NCI-H2227 (cell line): ENCODE data around the gene NAIF1.
"Not testable (repeated sequence)": the region's sequence is repeated elsewhere in the genome, so short reads cannot be mapped to it uniquely, and the experiment has no call there.

ENCODE experiments used
- DNase-seq: peaks from one replicate; lab custom pipeline; 2025; ENCODE audit not compliant: unreplicated experiment; lab: John Stamatoyannopoulos, UW

The NAIF1 gene

GRCh38 chr9:128062279-128062678, 4.8 kb downstream of the NAIF1 start:
- no peak for DNase-seq

- no peak for DNase-seq
Observed at GRCh38 chr9:128061275-128061960, 5.7 kb downstream of the NAIF1 start.

- DNase-seq, result no peak
Observed at GRCh38 chr9:128059365-128059983, 7.6 kb downstream of the NAIF1 start.

- DNase-seq, result no peak
Observed at GRCh38 chr9:128057724-128058409, 9.3 kb downstream of the NAIF1 start.

GRCh38 chr9:128056887-128057723, 10.0 kb downstream of the NAIF1 start:
- peak; percentile 65 for DNase-seq

GRCh38 chr9:128056086-128056485, 11.0 kb downstream of the NAIF1 start:
- DNase-seq, result no peak

- DNase-seq, result no peak
Observed at GRCh38 chr9:128055344-128056040, 11.6 kb downstream of the NAIF1 start.

GRCh38 chr9:128054087-128054486, 13.0 kb downstream of the NAIF1 start:
- no peak for DNase-seq

GRCh38 chr9:128053560-128053959, 13.6 kb downstream of the NAIF1 start:
- no peak for DNase-seq

- no peak for DNase-seq
Observed at GRCh38 chr9:128051932-128052709, 15.0 kb downstream of the NAIF1 start.

- DNase-seq, result no peak
Observed at GRCh38 chr9:128049843-128050242, 17.3 kb downstream of the NAIF1 start.

- no peak for DNase-seq
Observed at GRCh38 chr9:128048663-128049062, 18.5 kb downstream of the NAIF1 start.

GRCh38 chr9:128047231-128047630, 19.9 kb downstream of the NAIF1 start:
- no peak for DNase-seq

GRCh38 chr9:128045831-128046230, 21.3 kb downstream of the NAIF1 start:
- DNase-seq, result no peak

GRCh38 chr9:128045409-128045808, 21.7 kb downstream of the NAIF1 start:
- not testable (repeated sequence) for DNase-seq

GRCh38 chr9:128043467-128043868, 23.7 kb downstream of the NAIF1 start:
- no peak for DNase-seq

- no peak for DNase-seq
Observed at GRCh38 chr9:128042043-128042442, 25.1 kb downstream of the NAIF1 start.

GRCh38 chr9:128040783-128041182, 26.3 kb downstream of the NAIF1 start:
- DNase-seq, result not testable (repeated sequence)

- DNase-seq, result not testable (repeated sequence)
Observed at GRCh38 chr9:128036522-128036921, 30.6 kb downstream of the NAIF1 start.
